Stimulated activated CD4-positive, alpha-beta T cell treated with anti-CD3 and anti-CD28 coated beads, Interleukin-12 subunit alpha, Interleukin-12 subunit beta, amount 100 ng/mL, for 24 hours (primary cell): ENCODE measurements around the gene DPYSL5.

ENCODE experiments used
- DNase-seq, 2 experiments: peaks; one replicate each; pipeline ENCODE4 v3.0.0-alpha.2; 2020; ENCODE audit warnings: low read depth in 2 of 2

Gene DPYSL5

GRCh38 chr2:26932974-26933373, 85.0 kb downstream of the DPYSL5 start:
- no peak for DNase-seq

- DNase-seq: no peak
Measured at GRCh38 chr2:26933431-26934334, 85.8 kb downstream of the DPYSL5 start.

DNA sequence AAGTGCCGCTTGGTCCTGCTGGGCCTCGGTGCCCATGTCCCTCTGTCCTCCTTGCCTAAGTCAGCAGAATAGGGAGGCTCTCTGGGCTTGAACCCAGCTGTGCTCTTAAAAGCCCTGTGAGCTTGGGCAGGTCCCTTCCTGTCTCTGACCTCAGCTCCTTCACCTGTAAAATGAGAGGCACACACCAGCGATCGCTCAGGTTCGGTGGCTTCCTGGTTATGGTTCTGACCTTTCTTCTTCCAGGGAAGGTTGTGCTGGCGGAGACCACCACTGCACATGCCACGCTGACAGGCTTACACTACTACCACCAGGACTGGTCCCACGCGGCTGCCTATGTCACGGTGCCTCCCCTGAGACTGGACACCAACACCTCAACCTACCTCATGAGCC, 86.4 kb downstream of the DPYSL5 start:
- DNase-seq: no peak

GRCh38 chr2:26934985-26935384, 87.1 kb downstream of the DPYSL5 start:
- DNase-seq: no peak

- DNase-seq: no peak
Measured at GRCh38 chr2:26936855-26937254, 88.9 kb downstream of the DPYSL5 start.

DNA sequence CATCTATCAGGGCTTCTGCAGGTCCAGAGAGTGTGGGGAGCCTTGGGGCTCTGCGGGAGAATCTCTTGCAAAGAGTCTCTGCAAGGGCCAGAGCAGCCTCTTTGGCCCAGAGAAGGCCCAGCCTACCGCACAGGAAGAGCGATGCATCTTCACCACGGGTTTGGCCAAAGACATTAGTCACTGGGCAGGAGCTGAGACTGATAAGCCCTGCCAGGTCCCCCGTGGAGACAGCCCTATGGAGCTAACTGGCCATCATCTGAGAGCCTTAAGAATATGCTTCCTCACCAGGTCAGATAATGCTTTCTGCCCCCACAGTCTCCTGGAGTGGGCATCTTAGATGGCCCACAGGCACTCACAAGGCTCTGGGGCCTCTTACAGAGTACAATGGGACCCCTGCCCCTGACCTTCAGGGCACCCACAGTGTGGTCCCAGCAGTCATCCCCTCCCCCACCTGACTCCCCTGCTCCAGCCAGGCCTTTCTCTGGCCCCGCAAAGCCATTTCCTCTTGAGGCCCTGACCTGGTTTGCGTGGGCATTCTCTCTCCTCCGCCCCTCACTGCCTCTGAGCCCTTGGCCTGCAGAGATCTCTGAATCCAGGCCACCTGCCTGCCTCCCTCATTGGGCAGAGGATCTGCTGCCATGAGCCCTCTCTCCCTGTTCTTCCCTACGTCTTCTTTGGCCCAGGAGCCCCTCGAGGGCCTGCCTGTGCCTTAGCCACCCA, 90.6 kb downstream of the DPYSL5 start:
- DNase-seq: no peak

- DNase-seq: no peak
Measured at GRCh38 chr2:26940001-26940400, 92.1 kb downstream of the DPYSL5 start.

GRCh38 chr2:26941486-26941885, 93.6 kb downstream of the DPYSL5 start:
- no peak for DNase-seq

DNA sequence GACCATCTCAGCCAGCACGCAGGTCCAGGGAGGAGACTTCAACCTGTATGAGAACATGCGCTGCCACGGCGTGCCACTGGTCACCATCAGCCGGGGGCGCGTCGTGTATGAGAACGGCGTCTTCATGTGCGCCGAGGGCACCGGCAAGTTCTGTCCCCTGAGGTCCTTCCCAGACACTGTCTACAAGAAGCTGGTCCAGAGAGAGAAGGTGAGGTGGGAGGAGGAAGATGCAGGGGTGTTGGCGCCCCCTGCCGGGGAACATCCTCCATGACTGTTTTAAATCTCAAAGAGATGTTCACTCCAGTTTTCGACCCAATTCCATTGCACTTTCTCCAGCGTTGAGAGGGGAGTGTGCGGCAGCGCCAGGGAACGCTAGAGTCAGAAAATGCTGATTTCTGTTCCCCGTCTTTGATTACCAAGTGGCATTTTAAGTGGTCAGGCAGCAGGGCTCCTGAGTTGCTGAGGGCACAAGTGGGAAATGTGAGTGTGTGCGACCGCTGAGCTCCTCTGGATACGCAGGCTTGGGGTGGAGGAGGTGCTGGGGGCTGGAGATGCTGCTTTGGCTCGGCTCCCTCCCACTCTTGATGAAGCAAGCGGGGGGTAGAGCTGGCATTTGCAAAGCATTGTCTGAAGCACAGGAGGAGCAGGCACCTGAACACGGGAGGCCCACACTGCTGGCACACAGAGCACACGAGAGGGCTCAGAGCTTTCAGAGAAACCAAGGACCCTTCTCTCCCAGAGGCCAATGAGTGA, 94.8 kb downstream of the DPYSL5 start:
- peak; percentile 32 to 58 for DNase-seq

DNA sequence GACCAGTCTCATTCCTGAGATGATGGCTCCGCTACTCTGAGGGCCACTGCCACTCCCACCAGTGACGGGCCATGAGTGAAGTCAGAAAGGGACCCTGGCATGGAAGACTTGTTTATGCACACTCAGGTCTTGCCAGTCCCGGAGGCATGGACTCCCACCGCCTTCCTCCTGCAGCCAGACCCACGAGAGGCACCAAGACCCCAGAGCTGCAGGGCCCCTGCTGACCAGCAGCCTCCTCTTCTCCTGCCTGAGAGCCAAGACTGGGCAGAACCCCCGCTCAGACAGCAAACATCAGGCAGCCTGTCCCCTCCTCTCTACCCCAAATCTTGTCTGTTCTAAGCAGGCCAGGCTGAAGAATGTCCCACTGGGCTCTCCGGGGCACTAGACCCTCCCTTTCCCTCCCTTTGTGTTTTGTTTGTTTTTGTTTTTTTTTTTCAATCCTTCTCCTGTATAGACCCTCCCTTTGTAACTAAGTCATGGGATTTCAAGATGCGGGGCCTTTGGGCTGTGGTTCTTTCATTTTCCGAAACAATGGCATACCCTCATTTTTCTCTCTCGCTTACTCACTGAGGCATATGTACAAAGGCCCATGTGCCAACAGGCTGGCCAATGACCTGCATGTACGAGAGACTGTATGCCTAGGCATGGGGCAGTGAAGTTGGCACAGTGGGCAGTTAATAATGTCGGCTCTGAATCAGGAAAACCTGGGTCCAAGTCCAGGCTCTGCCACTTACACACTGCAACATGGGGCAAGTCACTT, 98.2 kb downstream of the DPYSL5 start:
- no peak for DNase-seq

- DNase-seq: no peak
Measured at GRCh38 chr2:26946841-26947784, 99.2 kb downstream of the DPYSL5 start.

GRCh38 chr2:26948800-26949199, 100.9 kb downstream of the DPYSL5 start:
- DNase-seq: no peak

GRCh38 chr2:26950246-26950645, 102.3 kb downstream of the DPYSL5 start:
- no peak for DNase-seq

- DNase-seq: no peak
Measured at GRCh38 chr2:26951236-26951635, 103.3 kb downstream of the DPYSL5 start.

DNA sequence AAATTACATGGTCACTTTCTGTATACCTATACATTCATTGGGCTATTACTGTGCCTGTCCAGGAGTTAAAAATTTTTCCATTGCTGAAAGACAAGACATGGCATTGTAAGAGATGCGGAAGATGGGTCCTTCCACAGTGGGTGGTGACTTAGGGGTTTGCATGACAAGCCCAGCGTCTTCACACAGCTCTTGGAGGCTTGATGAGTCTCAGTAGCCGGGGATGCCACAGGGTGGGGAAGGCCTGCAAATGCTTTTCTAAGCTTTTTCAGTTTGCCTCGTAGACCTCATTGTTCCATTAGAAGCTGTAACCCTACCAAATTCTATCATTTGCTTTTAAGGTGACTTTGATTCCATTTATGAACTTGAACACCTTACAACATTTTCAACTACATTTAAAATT, 104.4 kb downstream of the DPYSL5 start:
- DNase-seq: no peak

- no peak for DNase-seq
Measured at GRCh38 chr2:26954135-26954534, 106.2 kb downstream of the DPYSL5 start.

- DNase-seq: no peak
Measured at GRCh38 chr2:26957041-26957440, 109.1 kb downstream of the DPYSL5 start.

- no peak for DNase-seq
Measured at GRCh38 chr2:26957534-26957933, 109.6 kb downstream of the DPYSL5 start.

DNA sequence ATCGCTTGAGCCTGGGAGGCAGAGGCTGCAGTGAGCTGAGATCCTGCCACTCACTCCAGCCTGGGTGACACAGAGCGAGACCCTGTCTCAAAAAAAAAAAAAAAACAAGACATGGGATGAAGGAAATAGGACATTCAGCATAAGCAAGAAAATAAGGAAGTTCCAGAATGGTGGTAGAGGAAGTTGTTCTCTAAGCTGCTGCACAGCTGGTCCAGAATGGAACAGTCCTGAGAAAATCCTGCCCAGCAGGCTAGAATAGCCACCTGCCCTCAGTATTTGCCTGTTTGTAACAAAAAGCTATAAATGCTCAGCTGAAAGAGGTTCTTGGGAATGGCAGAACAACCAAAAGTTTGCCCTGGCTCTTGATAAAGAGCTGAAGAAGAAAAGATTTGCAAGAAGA, 111.4 kb downstream of the DPYSL5 start:
- no peak for DNase-seq

- no peak for DNase-seq
Measured at GRCh38 chr2:26964446-26965130, 116.7 kb downstream of the DPYSL5 start.
